ENCODE data around the gene LENG9. TPM values are rescaled to one million over a fixed set of nuclear protein-coding genes. Genes with fewer than 3 reads are reported as not detected.
A peak's percentile ranks its signal among the peaks of the same experiment; 100 is the strongest.

The LENG9 gene
- total RNA-seq, 2 donors from 2014 or later = 3.3 to 5.4 TPM

- ATAC-seq = no peak
- intact Hi-C loops (cut with DNase I) = no loop called here
- peak; percentile 41 for DNase-seq
These were observed 1.4 kb downstream of the LENG9 start for GRCh38 chr19:54462047-54462654.

- ATAC-seq = no peak
- intact Hi-C loops (cut with DNase I) = no loop called here
- no peak for DNase-seq
These were observed 2.0 kb downstream of the LENG9 start for GRCh38 chr19:54461613-54462012.

GRCh38 chr19:54461210-54461609 lies 2.4 kb downstream of the LENG9 start:
- DNase-seq (peak; percentile 32), ATAC-seq (no peak)
- intact Hi-C loops (cut with DNase I) = no loop called here

- intact Hi-C loops (cut with DNase I) = no loop called here
- no peak for DNase-seq
These were observed 3.2 kb downstream of the LENG9 start for GRCh38 chr19:54460230-54461005.

GRCh38 chr19:54459282-54460229 lies 4.0 kb downstream of the LENG9 start:
- no peak for ATAC-seq
- intact Hi-C loops (cut with DNase I) = no loop called here

More at GRCh38 chr19:54460230-54461005, 3.2 kb downstream of the LENG9 start:
- no peak for ATAC-seq

GRCh38 chr19:54458648-54459281 lies 4.8 kb downstream of the LENG9 start:
- DNase-seq (no peak), ATAC-seq (no peak)
- intact Hi-C loops (cut with DNase I) = no loop called here

More at GRCh38 chr19:54459282-54460229, 4.0 kb downstream of the LENG9 start:
- DNase-seq = no peak

GRCh38 chr19:54457773-54458647 lies 5.6 kb downstream of the LENG9 start:
- DNase-seq (no peak), ATAC-seq (no peak)
- intact Hi-C loops (cut with DNase I) = no loop called here

- no peak for ATAC-seq
- DNase-seq = no peak
- intact Hi-C loops (cut with DNase I) = no loop called here
These were observed 6.9 kb downstream of the LENG9 start for GRCh38 chr19:54456423-54457373.

- DNase-seq = no peak
- intact Hi-C loops (cut with DNase I) = no loop called here
- no peak for ATAC-seq
These were observed 7.7 kb downstream of the LENG9 start for GRCh38 chr19:54455786-54456422.

- no peak for ATAC-seq
- no peak for DNase-seq
- intact Hi-C loops (cut with DNase I) = no loop called here
These were observed 8.6 kb downstream of the LENG9 start for GRCh38 chr19:54454781-54455675.

- DNase-seq (no peak), ATAC-seq (no peak)
- intact Hi-C loops (cut with DNase I) = no loop called here
These were observed 9.4 kb downstream of the LENG9 start for GRCh38 chr19:54453921-54454780.

- ATAC-seq (no peak), DNase-seq (no peak)
- intact Hi-C loops (cut with DNase I) = no loop called here
These were observed 11.0 kb downstream of the LENG9 start for GRCh38 chr19:54452626-54453025.

GRCh38 chr19:54451997-54452396 lies 11.6 kb downstream of the LENG9 start:
- intact Hi-C loops (cut with DNase I) = no loop called here
- ATAC-seq = no peak

GRCh38 chr19:54451331-54451871 lies 12.2 kb downstream of the LENG9 start:
- intact Hi-C loops (cut with DNase I) = no loop called here
- no peak for ATAC-seq
- DNase-seq = no peak

More at GRCh38 chr19:54451997-54452396, 11.6 kb downstream of the LENG9 start:
- no peak for DNase-seq

GRCh38 chr19:54449701-54450069 lies 13.9 kb downstream of the LENG9 start:
- no peak for DNase-seq
- intact Hi-C loops (cut with DNase I) = no loop called here
- ATAC-seq = no peak
